B cell (primary cell): ENCODE measurements around the gene DAB2IP. TPM values are rescaled to one million over a fixed set of nuclear protein-coding genes. Genes with fewer than 3 reads are reported as not detected.

Experiments
- ATAC-seq: fragments of 200-7000 bp; cut with Tn5 transposase; one replicate; pipeline ENCODE4 v1.10.0; 2021; ENCODE audit warnings: low read depth, mild to moderate bottlenecking, moderate number of reproducible peaks, moderate library complexity
- CTCF ChIA-PET: fragments of 350-600 bp; sonication (Branson Sonifier 250); formaldehyde crosslinking; loops from one replicate; lab custom pipeline; 2021; ENCODE audit warnings: antibody characterized with exemption, inconsistent platforms; lab: Charles Lee
- POLR2A ChIA-PET: fragments of 350-600 bp; sonication (Branson Sonifier 250); formaldehyde crosslinking; loops from one replicate; lab custom pipeline; 2021; ENCODE audit warnings: antibody characterized with exemption; lab: Charles Lee
- DNase-seq: peaks from one replicate; pipeline ENCODE4 v3.0.0; 2013
- H2AFZ ChIP-seq: 2 replicates; pipeline ENCODE4 v1.6.1; 2012; ENCODE audit warnings: mild to moderate bottlenecking, low read depth, low read length; ENCODE audit not compliant: insufficient read depth, poor library complexity, severe bottlenecking
- H3K27ac ChIP-seq, 2 donors: 1 replicate in 1 of 2; 2 replicates in 1 of 2; pipeline ENCODE4 v1.5.1; 2012 to 2013; ENCODE audit warnings: low read length in 2 of 2, mild to moderate bottlenecking in 2 of 2, moderate library complexity in 1 of 2
- H3K27me3 ChIP-seq, 4 experiments: fragments of 200-600 bp in 1 of 4; sonication (generic) in 1 of 4; replicated peaks in 1 of 4; 1 replicate in 2 of 4; 2 replicates in 2 of 4; pipeline versions ENCODE4 v1.6.1 to v1.7.0; 2013 to 2016; ENCODE audit warnings: low read length in 3 of 4, mild to moderate bottlenecking in 2 of 4, mixed read lengths in 1 of 4, moderate library complexity in 1 of 4; ENCODE audit not compliant: insufficient read depth in 4 of 4, control insufficient read depth in 3 of 4; ENCODE audit errors: control extremely low read depth in 1 of 4
- H3K36me3 ChIP-seq, 2 experiments: replicated peaks in 1 of 2; 1 replicate in 1 of 2; 2 replicates in 1 of 2; pipeline versions ENCODE4 v1.6.1 to v1.7.1; 2013; ENCODE audit warnings: low read length in 1 of 2; ENCODE audit not compliant: insufficient read depth in 2 of 2, control insufficient read depth in 1 of 2; ENCODE audit errors: control extremely low read depth in 1 of 2, extremely low read depth in 1 of 2
- H3K4me1 ChIP-seq, 2 donors: fragments of 200-600 bp in 1 of 2; sonication (generic) in 1 of 2; 1 replicate in 1 of 2; 2 replicates in 1 of 2; pipeline versions ENCODE4 v1.5.1 to v1.6.1; 2013 to 2017; ENCODE audit warnings: low read length in 2 of 2; ENCODE audit not compliant: control insufficient read depth in 2 of 2, insufficient read depth in 2 of 2
- H3K4me2 ChIP-seq: replicated peaks from 2 replicates; pipeline ENCODE3; 2012; ENCODE audit warnings: mild to moderate bottlenecking, low read depth, low read length; ENCODE audit not compliant: poor library complexity, severe bottlenecking
- H3K4me3 ChIP-seq, 5 experiments: fragments of 200-600 bp in 1 of 5; sonication (generic) in 1 of 5; 1 replicate in 3 of 5; 2 replicates in 2 of 5; pipeline versions ENCODE4 v1.5.1 to v1.7.0; 2011 to 2016; ENCODE audit warnings: low read length in 4 of 5, mild to moderate bottlenecking in 4 of 5, low read depth in 2 of 5, control low read depth in 1 of 5, moderate library complexity in 1 of 5; ENCODE audit not compliant: insufficient read depth in 1 of 5; ENCODE audit errors: control extremely low read depth in 1 of 5, extremely low read depth in 1 of 5
- H3K79me2 ChIP-seq: fragments of 200-600 bp; sonication (generic); one replicate; pipeline ENCODE4 v1.6.0; 2016; ENCODE audit warnings: low read length; ENCODE audit not compliant: control insufficient read depth, insufficient read depth
- H3K9ac ChIP-seq: fragments of 200-600 bp; sonication (generic); 2 replicates; pipeline ENCODE4 v1.6.1; 2017; ENCODE audit warnings: mild to moderate bottlenecking, low read length, moderate library complexity
- H3K9me3 ChIP-seq, 3 donors: one replicate each; pipeline versions ENCODE4 v1.6.1 to v1.7.1; 2013; ENCODE audit warnings: low read length in 2 of 3; ENCODE audit not compliant: control insufficient read depth in 2 of 3, insufficient read depth in 1 of 3; ENCODE audit errors: control extremely low read depth in 1 of 3
- H4K20me1 ChIP-seq: 2 replicates; pipeline ENCODE4 v1.6.0; 2012; ENCODE audit warnings: mild to moderate bottlenecking, low read length; ENCODE audit not compliant: insufficient read depth, control insufficient read depth, poor library complexity, severe bottlenecking
- H3K27ac Mint-ChIP-seq: one replicate; pipeline ENCODE4 v1.8.0; 2021; ENCODE audit warnings: mixed read lengths
- H3K27me3 Mint-ChIP-seq: one replicate; pipeline ENCODE4 v1.8.0; 2021; ENCODE audit warnings: mixed read lengths
- H3K4me1 Mint-ChIP-seq: one replicate; pipeline ENCODE4 v1.8.0; 2021; ENCODE audit warnings: mixed read lengths
- H3K4me3 Mint-ChIP-seq: one replicate; pipeline ENCODE4 v1.8.0; 2021; ENCODE audit warnings: mixed read lengths
- H3K9me3 Mint-ChIP-seq: one replicate; pipeline ENCODE4 v1.8.0; 2022; ENCODE audit warnings: mixed read lengths; ENCODE audit not compliant: insufficient read depth
- CTCF ChIP-seq: fragments of 200-600 bp; IDR thresholded peaks from one replicate; pipeline ENCODE4 v1.8.0; 2022; ENCODE audit warnings: antibody characterized with exemption, mild to moderate bottlenecking
- EZH2 ChIP-seq: IDR thresholded peaks from 2 replicates; pipeline ENCODE4 v1.6.1; 2012; ENCODE audit warnings: borderline replicate concordance, low read depth, mild to moderate bottlenecking, moderate library complexity, low read length; ENCODE audit not compliant: insufficient read depth, poor library complexity, severe bottlenecking
- WGBS: methylation state at CpG from one replicate; pipeline ENCODE4 v1.1.5; 2013; ENCODE audit warnings: missing lambda C conversion rate; ENCODE audit not compliant: insufficient coverage; 5-methylcytosine and 5-hydroxymethylcytosine counted together
- intact Hi-C: fragments of 100-400 bp; cut with micrococcal nuclease; formaldehyde crosslinking; loops from one replicate; pipeline ENCODE4 v1.10.0; 2022
- polyA plus RNA-seq: library from polyadenylated mRNA; depleted of rRNA; stranded (reverse); fragments of >200 nt; gene quantifications from 2 replicates; pipeline ENCODE4 v1.2.3, GENCODE V29; 2012
- total RNA-seq, 2 donors: library from RNA; stranded (reverse); fragments of 120-200 nt in 1 of 2; gene quantifications; 1 replicate in 1 of 2; 2 replicates in 1 of 2; pipeline versions ENCODE4 v1.2.3 to v1.2.4, GENCODE V29; 2013 to 2022

The DAB2IP gene
- total and polyA plus RNA-seq, 2 donors (not counting 1 experiment from before 2014, with no cell fraction given): 1.1 to 3.9 TPM

GRCh38 chr9:121678501-121679022, 27.1 kb downstream of the DAB2IP start:
- TF ChIP-seq EZH2 (no peak), CTCF (no peak)
- Histone ChIP-seq H3K4me1 (no peaks in the 10 kb centered on the region), H2AFZ (no peak overlapping the region), H3K9ac (no peak overlapping the region), H3K27me3 (peaks cover 0 to 2% (median 0%) of the 10 kb centered on the region in 4 experiments), H3K4me2 (no peak overlapping the region), H3K9me3 (peaks cover 0 to 6% (median 0%) of the 10 kb centered on the region in 3 donors), H3K27ac (no peak overlapping the region), H3K36me3 (no peaks in the 10 kb centered on the region), H3K4me3 (no peak overlapping the region), H3K79me2 (no peaks in the 10 kb centered on the region), H4K20me1 (no peaks in the 10 kb centered on the region)
- no peak for DNase-seq
- intact Hi-C loops: no loop called here
- CTCF ChIA-PET: interaction anchor here (0.6 kb wide), 1 partner anchor 359 kb away, joined by 4 read pairs; no protein-coding TSS in a partner anchor
- ATAC-seq: no peak
- Mint-ChIP-seq H3K4me3 (no peak overlapping the region), H3K27ac (no peak overlapping the region), H3K4me1 (no peaks in the 10 kb centered on the region), H3K27me3 (peaks cover 24% of the 10 kb centered on the region), H3K9me3 (no peaks in the 10 kb centered on the region)
- WGBS: 96% methylated on average over 19 of the region's 22 CpGs
- POLR2A ChIA-PET: no interaction called here

GRCh38 chr9:121679901-121680635, 28.6 kb downstream of the DAB2IP start:
- TF ChIP-seq EZH2: no peak
- TF ChIP-seq CTCF: no peak
- H3K27me3 ChIP-seq: peaks cover 0 to 10% (median 0%) of the 10 kb centered on the region in 4 experiments
- H3K27me3 Mint-ChIP-seq: peaks cover 25% of the 10 kb centered on the region
- H3K9me3 ChIP-seq: peaks cover 0 to 6% (median 0%) of the 10 kb centered on the region in 3 donors
- no peak overlapping the region for H3K9ac ChIP-seq
- no peak overlapping the region for H3K4me3 Mint-ChIP-seq
- H2AFZ ChIP-seq: no peak overlapping the region
- no peak overlapping the region for H3K27ac ChIP-seq
- no peak overlapping the region for H3K4me2 ChIP-seq
- CTCF ChIA-PET: interaction anchor here (0.6 kb wide), 1 partner anchor 103 kb away, joined by 3 read pairs; no protein-coding TSS in a partner anchor
- no peaks in the 10 kb centered on the region for H3K4me1 ChIP-seq
- POLR2A ChIA-PET: interaction anchor here (0.5 kb wide), 1 partner anchor 320 kb away, joined by 3 read pairs; no protein-coding TSS in a partner anchor
- H3K4me1 Mint-ChIP-seq: no peaks in the 10 kb centered on the region
- no peaks in the 10 kb centered on the region for H3K79me2 ChIP-seq
- ATAC-seq (no peak), DNase-seq (no peak)
- H3K9me3 Mint-ChIP-seq: no peaks in the 10 kb centered on the region
- WGBS: 100% methylated on average over 6 of the region's 7 CpGs
- no peaks in the 10 kb centered on the region for H4K20me1 ChIP-seq
- no peak overlapping the region for H3K27ac Mint-ChIP-seq
- no peaks in the 10 kb centered on the region for H3K36me3 ChIP-seq
- no peak overlapping the region for H3K4me3 ChIP-seq
- intact Hi-C loops: no loop called here
